NCI-H2081 (cell line): ENCODE data around the gene TMEM151B.

ENCODE experiments used
- DNase-seq, 2 experiments: peaks; one replicate each; lab custom pipeline; 2025; lab: John Stamatoyannopoulos, UW

The TMEM151B gene

DNA sequence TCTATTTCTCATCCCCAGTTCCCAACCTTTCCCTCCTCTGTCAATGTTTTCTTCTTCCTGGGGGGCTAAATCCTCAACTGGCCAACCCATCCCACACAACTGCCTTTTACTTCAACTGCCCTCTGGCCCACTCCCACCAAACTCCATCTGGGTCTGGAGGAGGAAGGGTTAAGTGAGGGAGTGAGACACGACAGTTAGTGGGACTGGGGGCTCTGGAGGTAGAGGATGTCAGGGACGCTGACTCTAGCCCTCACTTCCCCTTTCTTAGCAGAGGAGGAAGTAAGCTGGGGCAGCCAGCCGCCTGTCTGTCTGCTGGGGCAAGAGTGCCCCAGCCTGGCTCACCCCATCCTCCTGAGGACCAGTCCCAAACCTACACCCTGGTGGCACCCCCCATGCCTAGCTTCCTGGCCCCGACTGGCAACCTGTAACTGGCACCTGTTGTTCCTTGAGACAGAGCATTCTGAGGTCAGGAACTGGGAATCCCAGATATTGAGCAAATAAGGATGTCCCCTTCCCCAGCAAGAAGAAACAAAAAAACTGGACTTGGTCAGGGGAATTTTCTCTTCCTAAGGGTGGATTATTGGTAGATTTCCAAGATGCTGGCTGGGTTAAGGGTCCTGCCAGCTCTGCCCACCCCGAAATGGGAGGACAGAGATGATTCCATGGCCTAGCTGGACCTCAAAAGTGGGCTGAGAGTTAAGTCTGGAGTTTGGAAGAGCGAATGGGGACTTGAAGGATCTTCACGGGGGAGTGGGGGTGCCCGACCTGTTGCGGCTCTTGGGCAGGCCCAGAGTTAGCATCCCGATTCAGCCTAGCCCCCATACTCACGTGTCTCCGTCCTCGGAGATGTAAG lies 5.9 kb upstream of the TMEM151B start:
- no peak for DNase-seq

- DNase-seq, result peak; percentile 75 to 76
Measured at GRCh38 chr6:44265007-44265721, 5.1 kb upstream of the TMEM151B start, which contains the start of gene NFKBIE. NFKBIE (minus strand) TSS chr6:44265551; CDS start chr6:44265346, 205 bp downstream.

- DNase-seq, result no peak
Measured at GRCh38 chr6:44265722-44266233, 4.5 kb upstream of the TMEM151B start.

DNA sequence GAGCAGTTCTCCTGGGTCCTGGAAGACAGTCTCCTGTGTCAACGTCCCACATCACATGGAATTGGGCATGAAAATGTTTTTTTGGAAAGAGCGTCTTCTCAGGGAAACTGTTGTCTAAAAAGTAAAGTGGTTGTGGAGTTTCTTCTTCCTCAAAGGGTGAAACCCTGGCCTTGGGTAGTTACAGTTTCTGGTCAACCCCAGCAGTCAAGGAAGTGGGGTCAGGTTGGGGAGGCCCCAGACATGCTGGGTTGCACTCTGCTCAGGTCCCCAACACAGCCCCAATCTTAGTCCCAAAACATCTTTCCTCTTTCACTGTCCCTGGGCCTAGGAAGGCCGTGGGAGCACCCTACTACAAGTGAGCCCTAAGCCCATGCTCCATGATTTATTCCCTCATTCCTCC lies 3.9 kb upstream of the TMEM151B start:
- DNase-seq, result no peak

DNA sequence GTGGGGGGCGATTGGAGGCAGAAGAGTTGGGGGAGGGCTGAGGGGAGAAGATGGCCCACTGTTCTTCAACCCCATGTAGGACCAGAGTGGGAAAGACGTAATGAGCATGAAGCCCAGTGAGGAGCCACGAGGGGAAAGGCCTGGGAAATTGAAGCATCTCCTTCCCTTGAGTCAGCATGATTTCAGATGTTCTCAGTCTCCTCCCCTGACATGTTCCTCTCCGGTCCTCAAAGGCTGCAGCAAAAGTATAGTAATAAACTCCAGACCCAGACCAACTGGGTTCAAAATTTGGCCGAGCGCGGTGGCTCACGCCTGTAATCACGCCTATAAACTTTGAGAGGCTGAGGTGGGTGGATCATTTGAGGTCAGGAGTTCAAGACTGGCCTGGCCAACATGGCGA lies 3.0 kb upstream of the TMEM151B start:
- no peak for DNase-seq

DNA sequence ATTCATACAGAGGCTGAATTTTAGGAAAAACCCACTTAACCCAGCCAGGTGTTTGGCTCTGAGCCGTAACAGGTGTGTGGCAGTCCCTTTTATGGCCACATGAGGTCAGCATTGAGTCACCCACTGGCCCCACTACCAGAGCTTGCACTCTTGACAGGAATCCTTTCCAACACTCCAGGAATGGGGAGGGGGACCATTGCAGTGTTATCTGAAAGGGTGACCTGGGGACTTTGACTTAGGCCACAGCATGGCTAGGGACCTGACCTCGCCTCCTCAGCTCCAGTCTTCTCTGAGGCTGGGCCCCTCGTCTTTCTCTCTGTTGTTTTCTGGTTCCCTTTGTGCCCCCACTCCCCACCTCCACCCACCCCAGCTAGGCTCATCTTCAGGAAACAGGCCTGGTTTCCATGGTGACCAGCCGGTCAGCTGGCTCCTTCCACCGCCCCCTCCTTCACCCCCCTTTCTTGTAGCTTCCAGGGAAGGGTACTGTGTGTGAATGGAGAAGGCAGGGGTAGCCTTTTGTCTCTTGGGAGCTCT lies 2.1 kb upstream of the TMEM151B start:
- DNase-seq, result peak; percentile 64

DNA sequence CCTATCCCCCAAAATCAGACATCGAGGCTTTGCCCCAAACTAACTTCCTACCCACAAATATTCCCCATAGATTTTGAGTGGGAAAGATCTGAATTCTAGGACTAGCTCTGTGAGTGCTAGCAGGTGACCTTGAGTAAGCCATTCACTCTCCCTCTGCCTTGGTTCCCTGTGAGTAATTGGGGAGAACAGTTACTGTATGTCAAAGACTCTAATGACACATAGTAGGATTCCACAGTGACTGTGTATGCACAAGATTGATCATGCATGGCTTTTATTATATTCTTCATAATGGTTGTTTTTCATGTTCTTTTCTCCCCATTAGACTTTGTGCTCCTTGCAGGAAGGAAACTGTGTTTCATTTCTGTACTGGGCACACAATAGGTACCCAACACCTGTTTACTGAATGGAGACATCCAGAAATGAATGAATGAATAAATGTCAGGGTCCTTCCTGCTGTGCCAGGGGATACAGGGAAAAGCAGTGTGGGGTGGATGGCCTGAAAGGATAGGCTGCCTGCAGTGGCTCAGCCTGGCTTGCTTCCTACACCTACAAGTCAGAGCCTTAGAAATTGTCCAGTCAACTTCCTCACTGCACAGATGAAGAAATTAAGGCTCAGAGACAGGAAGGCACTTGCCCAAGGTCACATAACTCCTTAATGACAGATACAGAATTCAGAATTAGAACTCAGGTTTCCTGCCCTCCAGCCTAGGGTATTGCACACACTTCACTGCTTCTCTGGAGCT lies 901 bp upstream of the TMEM151B start:
- no peak for DNase-seq

DNA sequence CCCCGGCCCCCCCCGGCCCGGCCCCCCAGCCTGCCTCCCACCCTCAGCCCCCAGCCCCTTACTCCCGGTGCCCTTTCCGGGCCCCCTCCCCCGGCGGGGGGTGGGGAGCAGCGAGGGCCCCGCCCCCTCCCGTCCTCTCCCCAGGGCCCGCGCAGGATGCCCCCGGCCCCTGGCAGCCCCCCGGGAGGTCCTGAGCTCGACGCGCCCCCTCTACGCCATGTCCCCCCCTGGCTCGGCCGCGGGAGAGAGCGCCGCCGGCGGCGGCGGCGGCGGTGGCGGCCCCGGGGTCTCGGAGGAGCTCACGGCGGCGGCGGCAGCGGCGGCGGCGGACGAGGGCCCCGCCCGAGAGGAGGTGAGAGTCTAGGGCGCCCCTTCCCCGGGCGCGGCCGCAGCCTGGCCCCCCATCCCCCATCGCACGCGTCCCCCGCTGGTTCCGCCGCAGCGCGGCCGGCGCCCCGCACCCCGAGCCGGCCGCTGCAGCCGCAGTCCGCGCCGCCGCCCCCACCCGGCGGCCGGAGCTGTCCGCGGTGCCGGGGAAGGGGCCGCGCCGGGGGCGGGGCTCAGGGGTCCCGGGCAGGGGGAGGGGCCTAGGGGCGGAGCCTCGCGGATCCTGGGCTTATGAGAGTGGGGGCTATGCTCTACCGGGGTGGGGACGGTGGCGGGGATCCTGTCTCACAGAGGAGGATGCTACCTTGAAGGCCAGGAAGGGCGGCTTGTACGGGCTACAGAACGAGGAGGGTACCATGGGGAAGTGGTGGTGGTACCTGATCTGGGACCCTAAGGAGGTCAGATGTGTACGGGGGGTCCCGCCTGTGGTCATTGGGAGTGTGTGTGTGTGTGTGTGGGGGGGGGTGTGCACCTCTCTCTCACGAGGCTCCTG lies 516 bp downstream of the TMEM151B start:
- peak; percentile 22 to 32 for DNase-seq

DNA sequence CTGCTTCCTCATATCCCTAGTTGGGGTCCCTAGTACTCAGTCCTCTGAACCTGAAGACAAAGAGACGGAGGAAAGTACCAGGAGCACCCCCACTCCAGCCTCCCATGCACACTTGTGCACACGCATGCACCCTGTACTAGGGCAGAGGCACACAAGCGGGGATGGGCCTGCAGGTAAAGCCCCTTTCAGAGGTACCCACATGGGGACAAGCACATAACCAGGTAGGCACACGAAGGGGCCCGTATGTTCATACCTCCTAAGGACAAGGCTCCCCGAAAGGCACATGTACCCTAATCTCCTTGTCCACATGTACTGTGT lies 1.1 kb downstream of the TMEM151B start:
- DNase-seq, result no peak

DNA sequence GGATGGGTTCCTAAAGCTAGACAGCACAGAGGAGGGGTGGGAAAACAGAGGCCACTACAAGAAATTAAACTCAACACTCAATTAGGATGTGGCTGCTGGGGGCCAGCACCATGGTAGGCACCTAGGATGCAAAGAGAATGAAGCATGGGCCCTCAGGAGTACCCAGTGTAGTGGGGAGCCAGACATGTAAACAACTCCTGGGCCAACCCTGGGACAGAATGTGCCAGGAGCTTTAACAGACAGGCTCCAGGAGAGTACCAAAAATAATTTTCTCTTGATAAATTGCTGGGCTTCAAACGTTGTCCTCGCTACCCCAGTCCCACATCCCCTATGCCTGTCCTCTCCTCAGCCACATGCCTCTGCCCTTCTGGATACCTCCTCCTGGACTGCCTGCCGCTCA lies 1.7 kb downstream of the TMEM151B start:
- no peak for DNase-seq

- no peak for DNase-seq
Measured at GRCh38 chr6:44272529-44272928, 2.3 kb downstream of the TMEM151B start.

DNA sequence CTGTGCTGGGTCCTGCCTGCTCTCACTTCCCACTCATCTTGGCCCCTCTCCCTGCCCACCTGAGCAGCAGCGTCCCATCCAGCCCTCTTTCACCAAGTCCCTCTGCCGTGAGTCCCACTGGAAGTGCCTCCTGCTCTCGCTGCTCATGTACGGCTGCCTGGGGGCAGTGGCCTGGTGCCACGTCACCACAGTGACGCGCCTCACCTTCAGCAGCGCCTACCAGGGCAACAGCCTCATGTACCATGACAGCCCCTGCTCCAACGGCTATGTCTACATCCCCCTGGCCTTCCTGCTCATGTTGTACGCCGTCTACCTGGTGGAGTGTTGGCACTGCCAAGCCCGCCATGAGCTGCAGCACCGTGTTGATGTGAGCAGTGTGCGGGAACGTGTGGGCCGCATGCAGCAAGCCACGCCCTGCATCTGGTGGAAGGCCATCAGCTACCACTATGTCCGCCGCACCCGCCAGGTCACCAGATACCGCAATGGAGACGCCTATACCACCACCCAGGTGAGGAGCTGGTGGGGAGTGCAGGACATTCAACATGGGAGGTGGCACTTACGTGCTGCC lies 2.8 kb downstream of the TMEM151B start:
- no peak for DNase-seq

DNA sequence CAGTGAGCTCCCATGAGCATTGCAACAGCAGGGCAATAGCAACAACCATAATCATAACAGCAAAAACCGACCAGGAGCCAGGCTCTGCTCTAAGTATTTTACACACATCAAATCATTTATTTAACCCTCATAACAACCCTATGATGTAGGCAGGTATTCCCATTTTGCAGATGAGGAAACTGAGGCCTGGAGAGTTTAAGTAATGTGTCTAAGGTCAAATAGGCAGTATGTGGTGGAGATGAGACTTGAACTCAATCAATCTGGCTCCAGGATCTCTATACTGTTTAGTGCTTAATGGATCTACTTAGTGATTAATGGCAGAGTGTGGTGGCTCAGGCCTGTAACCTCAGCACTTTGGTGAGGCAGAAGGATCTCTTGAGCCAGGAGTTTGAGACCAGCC lies 3.4 kb downstream of the TMEM151B start:
- no peak for DNase-seq

DNA sequence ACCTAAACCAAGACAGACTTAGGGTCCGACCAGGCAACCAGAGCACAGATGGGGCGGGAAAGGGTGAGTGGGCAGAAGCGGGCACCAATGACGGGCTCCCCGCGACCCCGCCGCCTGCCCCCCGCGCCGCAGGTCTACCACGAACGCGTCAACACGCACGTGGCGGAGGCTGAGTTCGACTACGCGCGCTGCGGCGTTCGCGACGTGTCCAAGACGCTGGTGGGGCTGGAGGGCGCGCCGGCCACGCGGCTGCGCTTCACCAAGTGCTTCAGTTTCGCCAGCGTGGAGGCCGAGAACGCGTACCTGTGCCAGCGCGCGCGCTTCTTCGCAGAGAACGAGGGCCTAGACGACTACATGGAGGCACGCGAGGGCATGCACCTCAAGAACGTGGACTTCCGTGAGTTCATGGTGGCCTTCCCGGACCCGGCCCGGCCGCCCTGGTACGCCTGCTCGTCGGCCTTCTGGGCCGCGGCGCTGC lies 5.1 kb downstream of the TMEM151B start:
- DNase-seq, result no peak

DNA sequence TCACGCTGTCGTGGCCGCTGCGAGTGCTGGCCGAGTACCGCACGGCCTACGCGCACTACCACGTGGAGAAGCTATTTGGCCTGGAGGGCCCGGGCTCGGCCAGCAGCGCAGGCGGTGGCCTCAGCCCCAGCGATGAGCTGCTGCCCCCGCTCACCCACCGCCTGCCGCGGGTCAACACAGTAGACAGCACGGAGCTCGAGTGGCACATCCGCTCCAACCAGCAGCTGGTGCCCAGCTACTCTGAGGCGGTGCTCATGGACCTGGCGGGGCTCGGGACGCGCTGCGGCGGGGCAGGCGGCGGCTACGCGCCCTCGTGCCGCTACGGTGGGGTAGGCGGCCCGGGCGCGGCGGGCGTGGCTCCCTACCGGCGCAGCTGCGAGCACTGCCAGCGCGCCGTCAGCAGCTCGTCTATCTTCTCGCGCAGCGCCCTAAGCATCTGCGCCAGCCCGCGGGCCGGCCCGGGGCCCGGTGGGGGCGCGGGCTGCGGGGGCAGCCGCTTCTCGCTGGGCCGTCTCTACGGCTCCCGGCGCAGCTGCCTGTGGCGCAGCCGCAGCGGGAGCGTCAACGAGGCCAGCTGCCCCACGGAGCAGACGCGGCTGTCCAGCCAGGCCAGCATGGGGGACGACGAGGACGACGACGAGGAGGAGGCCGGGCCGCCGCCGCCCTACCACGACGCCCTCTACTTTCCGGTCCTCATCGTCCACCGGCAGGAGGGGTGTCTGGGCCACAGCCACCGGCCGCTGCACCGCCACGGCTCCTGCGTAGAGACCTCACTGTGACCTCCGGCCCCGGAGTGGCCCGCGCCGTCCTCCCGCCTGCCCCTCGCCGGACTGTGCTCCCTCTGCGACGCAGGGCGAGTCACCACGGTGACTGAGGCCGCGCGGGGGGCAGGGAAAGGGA lies 5.7 kb downstream of the TMEM151B start:
- no peak for DNase-seq

DNA sequence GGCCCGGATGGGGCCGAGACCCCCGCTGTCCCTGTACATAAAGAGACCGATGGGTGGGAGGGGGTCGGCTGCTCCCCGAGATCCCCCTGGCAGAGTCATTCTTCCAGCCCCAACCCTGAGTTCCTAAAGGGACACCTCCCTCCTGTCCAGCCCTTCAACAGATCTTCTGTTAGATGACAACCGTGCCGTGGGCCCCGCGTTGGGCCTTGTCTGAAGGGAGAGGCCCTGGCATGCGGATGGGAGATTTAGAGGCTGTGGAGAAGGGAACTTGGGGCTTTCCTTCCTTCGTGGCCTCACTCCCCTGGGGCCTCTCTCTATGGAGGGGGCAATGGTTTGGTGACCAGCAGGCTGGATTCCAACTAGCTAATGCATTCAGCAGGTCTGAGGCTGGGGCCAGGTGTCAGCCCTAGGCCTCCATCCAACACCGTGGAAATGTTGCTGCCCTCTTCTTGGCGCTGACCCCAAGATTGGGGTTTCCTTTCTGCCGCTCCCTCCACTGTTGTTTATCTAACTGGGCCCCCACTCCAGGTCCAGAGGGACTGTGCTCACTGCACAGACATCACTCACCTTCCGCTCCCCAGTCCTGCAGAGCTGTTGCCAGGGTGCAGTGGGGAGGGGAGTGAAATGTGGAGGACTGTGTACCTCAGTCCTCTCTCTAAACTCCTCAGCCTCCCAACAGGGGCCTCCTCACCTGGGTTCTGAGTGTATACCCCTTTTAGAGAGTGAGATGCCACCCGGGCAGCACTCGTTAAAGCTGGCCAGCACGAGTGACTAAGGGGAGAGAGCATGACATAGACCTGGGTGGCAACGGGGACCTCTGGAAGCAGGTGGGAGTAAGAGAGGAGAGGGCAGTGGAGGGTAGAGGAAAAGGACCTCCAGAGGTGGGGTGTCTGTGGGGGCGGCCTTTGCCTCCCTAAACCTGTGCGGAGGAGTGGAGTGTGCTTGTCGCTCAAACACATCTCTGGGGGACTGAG lies 6.7 kb downstream of the TMEM151B start:
- DNase-seq, result no peak

DNA sequence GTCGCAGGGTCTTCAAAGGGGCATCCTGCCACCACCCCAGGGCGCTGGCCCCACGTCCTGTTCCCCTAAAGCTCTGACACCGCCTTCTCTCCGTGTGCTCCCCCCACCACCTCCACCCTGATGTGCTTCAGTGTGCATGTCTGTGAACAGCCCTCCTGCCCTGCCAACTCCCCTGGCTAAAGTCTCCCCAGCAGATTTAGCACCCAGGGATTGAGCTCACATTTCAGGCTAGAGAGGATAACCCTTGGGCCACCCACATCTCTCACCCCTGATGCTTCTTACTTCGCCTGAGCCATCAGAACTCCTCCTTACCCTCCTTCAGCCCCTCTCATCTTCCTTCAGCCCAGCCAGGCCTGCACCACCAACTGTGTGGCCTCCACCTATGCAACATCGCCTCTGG lies 7.5 kb downstream of the TMEM151B start:
- no peak for DNase-seq

GRCh38 chr6:44278315-44278714 lies 8.1 kb downstream of the TMEM151B start:
- DNase-seq, result no peak
